Brain microvascular endothelial cell (primary cell): ENCODE data around the gene PTPRJ.
"Not testable (repeated sequence)": the region's sequence is repeated elsewhere in the genome, so short reads cannot be mapped to it uniquely, and the experiment has no call there.

ENCODE experiments used
- DNase-seq: peaks from one replicate; pipeline ENCODE4 v3.0.0-alpha.2; 2020
- H3K27ac ChIP-seq: fragments of 250-450 bp; sonication (Bioruptor Pico); 2 replicates; pipeline ENCODE4 v1.5.1; 2020; ENCODE audit warnings: mild to moderate bottlenecking, moderate library complexity
- H3K27me3 ChIP-seq: fragments of 250-450 bp; sonication (Bioruptor Pico); replicated peaks from 2 replicates; pipeline ENCODE4 v1.5.1; 2020; ENCODE audit warnings: mild to moderate bottlenecking
- H3K36me3 ChIP-seq: fragments of 250-450 bp; sonication (Bioruptor Pico); replicated peaks from 2 replicates; pipeline ENCODE4 v1.5.1; 2020; ENCODE audit warnings: mild to moderate bottlenecking
- H3K4me3 ChIP-seq: 2 replicates; pipeline ENCODE4 v1.5.1; 2011; ENCODE audit warnings: low read depth, mild to moderate bottlenecking, control low read depth, low read length, moderate library complexity
- in situ Hi-C: cut with HindIII; loops from 2 replicates; pipeline ENCODE4 v1.10.0; 2017; ENCODE audit warnings: low sequenced_read_pairs, low pct_ligation_motif_present
- TF ChIP-seq, protein P1 (sequence below): IDR thresholded peaks from 2 replicates; pipeline ENCODE4 v1.5.1; 2011; ENCODE audit warnings: low read depth, mild to moderate bottlenecking, moderate library complexity, low read length, control low read depth, inconsistent platforms; ENCODE audit errors: missing control alignments

PTPRJ gene

DNA sequence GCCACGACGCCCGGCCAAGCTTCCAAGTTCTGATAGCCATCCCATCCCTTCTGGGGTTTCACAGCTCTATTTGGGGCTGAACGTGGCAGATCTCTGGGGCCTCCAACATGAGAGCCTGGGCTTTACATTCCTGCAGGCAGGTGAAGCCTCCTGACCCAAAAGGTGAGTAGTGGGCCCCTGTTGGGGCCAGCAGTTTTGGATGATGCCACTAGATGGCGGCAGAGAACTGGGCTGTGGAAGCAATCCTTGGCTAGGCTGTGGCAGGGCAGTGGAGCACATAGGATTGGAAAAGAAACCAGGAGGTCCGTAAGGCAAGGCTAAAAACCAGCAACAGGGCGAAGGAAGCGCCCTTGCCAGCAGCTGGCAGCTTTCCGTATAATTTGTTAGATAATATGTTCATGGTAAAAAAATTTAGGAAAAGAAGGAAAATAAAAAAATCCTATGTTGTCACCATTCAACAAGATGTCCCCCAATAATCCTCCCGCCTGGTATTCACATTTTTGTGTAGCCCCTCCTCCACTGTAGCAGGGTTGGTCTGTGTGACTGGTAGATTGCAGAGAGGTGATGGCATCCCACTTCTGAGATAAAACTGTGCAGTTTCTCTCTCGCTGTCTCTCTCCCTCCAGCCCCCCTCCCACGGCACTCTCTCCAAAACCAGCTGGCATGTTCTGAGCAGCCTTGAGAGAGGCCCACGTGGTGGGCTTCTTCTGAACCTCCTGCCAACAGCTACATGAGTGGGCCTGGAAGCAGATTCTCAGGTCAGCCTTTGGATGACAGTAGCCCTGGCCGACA lies 192.7 kb downstream of the PTPRJ start:
- no peak overlapping the region for H3K4me3 ChIP-seq
- H3K27ac ChIP-seq = no peak overlapping the region
- no peaks in the 10 kb centered on the region for H3K27me3 ChIP-seq
- TF ChIP-seq, protein P1, sequence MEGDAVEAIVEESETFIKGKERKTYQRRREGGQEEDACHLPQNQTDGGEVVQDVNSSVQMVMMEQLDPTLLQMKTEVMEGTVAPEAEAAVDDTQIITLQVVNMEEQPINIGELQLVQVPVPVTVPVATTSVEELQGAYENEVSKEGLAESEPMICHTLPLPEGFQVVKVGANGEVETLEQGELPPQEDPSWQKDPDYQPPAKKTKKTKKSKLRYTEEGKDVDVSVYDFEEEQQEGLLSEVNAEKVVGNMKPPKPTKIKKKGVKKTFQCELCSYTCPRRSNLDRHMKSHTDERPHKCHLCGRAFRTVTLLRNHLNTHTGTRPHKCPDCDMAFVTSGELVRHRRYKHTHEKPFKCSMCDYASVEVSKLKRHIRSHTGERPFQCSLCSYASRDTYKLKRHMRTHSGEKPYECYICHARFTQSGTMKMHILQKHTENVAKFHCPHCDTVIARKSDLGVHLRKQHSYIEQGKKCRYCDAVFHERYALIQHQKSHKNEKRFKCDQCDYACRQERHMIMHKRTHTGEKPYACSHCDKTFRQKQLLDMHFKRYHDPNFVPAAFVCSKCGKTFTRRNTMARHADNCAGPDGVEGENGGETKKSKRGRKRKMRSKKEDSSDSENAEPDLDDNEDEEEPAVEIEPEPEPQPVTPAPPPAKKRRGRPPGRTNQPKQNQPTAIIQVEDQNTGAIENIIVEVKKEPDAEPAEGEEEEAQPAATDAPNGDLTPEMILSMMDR = peak; percentile 99
- H3K36me3 ChIP-seq = peaks cover 4% of the 10 kb centered on the region
- in situ Hi-C loops = no loop called here
- DNase-seq = peak; percentile 58

DNA sequence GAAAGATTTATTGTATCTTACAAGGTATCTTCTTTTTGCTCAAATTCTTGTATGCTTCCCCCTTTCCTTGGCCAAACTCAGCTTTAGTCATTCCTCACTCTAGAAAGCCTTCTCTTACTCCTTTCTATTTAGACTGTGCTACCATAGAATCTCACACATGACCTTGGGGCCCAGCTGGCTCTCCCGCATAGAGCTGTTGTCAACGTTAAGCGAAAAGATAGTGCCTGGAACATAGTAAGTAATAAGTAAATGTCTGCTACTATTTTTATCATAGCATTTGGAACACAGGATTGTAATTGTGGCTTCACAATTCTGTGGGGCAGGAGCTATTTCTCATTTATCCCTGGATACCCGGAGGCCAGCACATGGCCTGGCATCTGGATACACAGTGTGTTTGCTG lies 197.3 kb downstream of the PTPRJ start:
- in situ Hi-C loops = no loop called here
- Histone ChIP-seq H3K27ac (no peak overlapping the region), H3K36me3 (peaks cover 2% of the 10 kb centered on the region), H3K4me3 (no peak overlapping the region), H3K27me3 (no peaks in the 10 kb centered on the region)
- TF ChIP-seq, protein P1 = no peak
- no peak for DNase-seq

DNA sequence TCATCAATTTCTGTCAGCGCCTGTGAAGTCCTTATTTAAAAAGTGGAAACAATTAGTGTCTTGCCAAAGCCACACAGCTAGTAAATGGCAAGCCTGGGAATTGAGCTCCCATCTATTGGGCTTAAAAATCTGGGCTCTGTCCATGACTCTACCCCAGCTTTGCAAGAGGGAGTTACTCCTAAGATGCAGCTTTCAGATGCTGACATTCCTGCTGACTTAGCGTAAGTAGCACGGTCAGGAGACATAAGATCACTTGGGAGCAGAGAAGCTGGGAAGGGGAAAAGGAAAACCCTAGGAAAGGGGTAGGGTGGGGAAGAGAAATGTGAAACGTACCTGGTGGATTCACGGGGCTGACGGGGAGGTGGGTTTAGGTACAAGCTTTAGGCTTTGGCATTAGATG lies 200.3 kb downstream of the PTPRJ start:
- TF ChIP-seq, protein P1 = no peak
- H3K36me3 ChIP-seq = no peaks in the 10 kb centered on the region
- H3K27ac ChIP-seq = no peak overlapping the region
- in situ Hi-C loops = no loop called here
- DNase-seq = no peak
- H3K4me3 ChIP-seq = no peak overlapping the region
- no peaks in the 10 kb centered on the region for H3K27me3 ChIP-seq

DNA sequence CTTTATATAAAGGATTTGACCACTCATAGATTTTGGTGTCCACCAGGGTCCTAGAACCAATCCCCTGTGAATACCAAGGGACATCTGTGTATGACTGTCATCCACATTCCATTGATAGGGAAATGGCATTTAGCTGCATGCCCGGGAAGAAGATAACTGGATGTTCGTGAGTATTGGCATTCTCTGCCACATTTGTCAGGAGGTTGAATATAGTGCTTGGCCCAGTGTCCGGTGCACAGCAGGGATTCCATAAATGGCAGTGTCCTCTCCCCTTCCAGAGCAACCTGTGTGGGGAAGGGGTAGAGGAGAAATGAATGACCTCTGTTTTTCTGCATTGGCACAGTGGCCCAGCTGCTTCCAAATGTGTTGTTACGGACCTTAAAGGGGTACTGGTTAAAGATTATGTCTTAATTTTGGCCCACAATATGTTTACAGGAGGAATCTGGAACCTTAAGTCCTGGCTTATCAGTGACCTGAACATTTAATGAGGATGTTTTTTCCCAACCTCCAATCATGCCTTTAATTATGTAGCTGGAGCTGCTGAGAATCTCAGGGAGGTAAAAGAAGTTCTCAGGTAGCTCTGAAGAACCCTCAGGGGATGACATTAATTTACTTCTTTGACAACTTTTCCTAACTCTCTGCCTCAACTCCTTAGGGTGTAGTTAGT lies 202.6 kb downstream of the PTPRJ start:
- H3K27me3 ChIP-seq = no peaks in the 10 kb centered on the region
- DNase-seq = no peak
- TF ChIP-seq, protein P1 = no peak
- no peaks in the 10 kb centered on the region for H3K36me3 ChIP-seq
- H3K27ac ChIP-seq = no peak overlapping the region
- no peak overlapping the region for H3K4me3 ChIP-seq
- in situ Hi-C loops = no loop called here

DNA sequence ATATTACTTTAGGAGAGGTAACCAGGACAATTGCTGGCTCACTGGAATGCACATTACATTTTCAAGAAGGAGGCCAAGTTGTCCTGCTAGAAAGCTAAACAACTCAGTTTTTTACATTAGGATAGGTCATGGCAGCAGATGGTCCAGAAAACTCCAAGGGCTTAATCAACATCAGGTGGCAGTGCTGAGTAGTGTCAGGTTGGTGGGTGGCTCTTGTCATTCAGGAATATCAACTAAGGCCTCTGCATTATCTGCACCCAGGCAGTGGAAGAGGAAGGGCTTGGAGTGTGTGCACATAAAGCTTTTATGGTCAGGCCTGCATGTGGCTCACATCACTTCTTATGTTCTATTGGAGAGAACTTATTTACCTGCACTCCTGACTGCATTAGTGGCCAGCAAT lies 204.1 kb downstream of the PTPRJ start:
- TF ChIP-seq, protein P1 = no peak
- H3K4me3 ChIP-seq = no peak overlapping the region
- in situ Hi-C loops = no loop called here
- H3K36me3 ChIP-seq = no peaks in the 10 kb centered on the region
- no peak for DNase-seq
- H3K27me3 ChIP-seq = no peaks in the 10 kb centered on the region
- no peak overlapping the region for H3K27ac ChIP-seq

DNA sequence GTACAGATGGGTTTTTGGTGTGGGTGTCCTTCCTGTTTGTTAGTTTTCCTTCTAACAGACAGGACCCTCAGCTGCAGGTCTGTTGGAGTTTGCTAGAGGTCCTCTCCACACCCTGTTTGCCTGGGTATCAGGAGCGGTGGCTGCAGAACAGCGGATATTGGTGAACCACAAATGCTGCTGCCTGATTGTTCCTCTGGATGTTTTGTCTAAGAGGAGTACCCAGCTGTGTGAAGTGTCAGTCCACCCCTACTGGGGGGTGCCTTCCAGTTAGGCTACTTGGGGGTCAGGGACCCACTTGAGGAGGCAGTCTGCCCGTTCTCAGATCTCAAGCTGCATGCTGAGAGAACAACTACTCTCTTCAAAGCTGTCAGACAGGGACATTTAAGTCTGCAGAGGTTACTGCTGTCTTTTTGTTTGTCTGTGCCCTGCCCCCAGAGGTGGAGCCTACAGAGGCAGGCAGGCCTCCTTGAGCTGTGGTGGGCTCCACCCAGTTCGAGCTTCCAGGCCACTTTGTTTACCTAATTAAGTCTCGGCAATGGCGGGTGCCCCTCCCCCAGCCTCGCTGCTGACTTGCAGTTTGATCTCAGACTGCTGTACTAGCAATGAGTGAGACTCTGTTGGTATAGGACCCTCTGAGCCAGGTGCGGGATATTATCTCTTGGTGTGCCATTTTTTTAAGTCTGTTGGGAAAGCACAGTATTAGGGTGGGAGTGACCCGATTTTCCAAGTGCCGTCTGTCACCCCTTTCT lies 210.7 kb downstream of the PTPRJ start:
- in situ Hi-C loops, DNase-seq, H3K27me3 ChIP-seq, H3K4me3 ChIP-seq, H3K36me3 ChIP-seq, H3K27ac ChIP-seq: not testable (repeated sequence)
